ENCODE results near the gene CD151. TPM values are rescaled to one million over a fixed set of nuclear protein-coding genes. Genes with fewer than 3 reads are reported as not detected.

Gene CD151
- total and polyA plus RNA-seq, 2 experiments from 2014 or later: 62.9 to 109 TPM

DNA sequence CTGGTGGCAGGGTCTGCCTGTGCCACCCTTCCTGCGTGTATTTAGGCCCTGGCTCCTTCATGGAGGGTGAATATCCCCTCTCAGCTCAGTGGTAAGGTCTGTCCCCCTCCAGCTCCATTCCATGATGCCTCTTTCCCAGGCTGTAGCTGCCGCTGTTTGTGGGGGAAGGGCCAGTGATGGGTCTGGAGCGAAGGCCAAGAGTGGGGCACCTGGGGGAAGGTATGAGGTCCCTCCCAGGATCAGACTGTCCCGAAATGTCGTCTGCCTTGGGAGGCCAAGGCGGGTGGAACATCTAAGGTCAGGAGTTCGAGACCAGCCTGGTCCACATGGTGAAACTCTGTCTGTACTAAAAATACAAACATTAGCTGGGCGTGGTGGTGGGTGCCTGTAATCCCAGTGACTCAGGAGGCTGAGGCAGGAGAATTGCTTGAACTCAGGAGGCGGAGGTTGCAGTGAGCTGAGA, 1.1 kb downstream of the CD151 start:
- H3F3A ChIP-seq (replicated peaks; ENCODE audit: low read depth): peaks cover 24% of the 10 kb centered on the region; the same call in 1 of the 2 replicates

More for the DNA sequence above, 1.1 kb downstream of the CD151 start:
- Mint-ChIP-seq H3K27me3 (ENCODE audit: insufficient read depth, low read depth, poor library complexity) (peaks cover 44% of the 10 kb centered on the region), H3K36me3 (ENCODE audit: low read depth) (peaks cover 13% of the 10 kb centered on the region; the same call in 2 of the 3 replicates), H3K4me3 (peak overlapping the region; percentile 73), H3K4me1 (peaks cover 33% of the 10 kb centered on the region), H3K27ac (no peak overlapping the region), H3K9me3 (no peaks in the 10 kb centered on the region)
- peak; percentile 62 for DNase-seq (ENCODE audit: low spot score)
- Histone ChIP-seq H3K36me3 (ENCODE audit: insufficient read depth) (no peaks in the 10 kb centered on the region), H3K9me2 (ENCODE audit: insufficient read depth) (no peaks in the 10 kb centered on the region), H3K27ac (ENCODE audit: low read depth) (no peak overlapping the region), H3K4me2 (peak overlapping the region; percentile 93), H2AFZ (no peak overlapping the region), H3K4me3 (peak overlapping the region; percentile 89), H3K4me1 (ENCODE audit: insufficient read depth) (peaks cover 22% of the 10 kb centered on the region), H4K20me1 (replicated peaks; ENCODE audit: insufficient read depth) (peaks cover 14% of the 10 kb centered on the region; the same call in 1 of the 2 replicates), H3K27me3 (ENCODE audit: insufficient read depth) (peaks cover 27% of the 10 kb centered on the region), H3K79me2 (replicated peaks; ENCODE audit: insufficient read depth) (0 out of 2 replicates have a peak, but pooled peaks cover 5% of the 10 kb centered on the region)
- TF ChIP-seq ZNF114 (CRISPR knock-in tag; IDR thresholded peaks at IDR 0.05) (no peak), CREB1 (CRISPR knock-in tag; IDR thresholded peaks at IDR 0.05; ENCODE audit: low read depth) (no peak), ZNF331 (CRISPR knock-in tag; IDR thresholded peaks at IDR 0.05; ENCODE audit: low read depth) (no peak), STAT1 (IDR thresholded peaks at IDR 0.05; ENCODE audit: unreplicated experiment) (no peak), EZH2phosphoT487 (IDR thresholded peaks at IDR 0.05; ENCODE audit: unreplicated experiment) (no peak), JUNB (IDR thresholded peaks at IDR 0.05; ENCODE audit: unreplicated experiment) (no peak), CTCF (conservative IDR thresholded peaks at IDR 0.05; ENCODE audit: low read depth in 2 of 2) (no peak), EZH2 (IDR thresholded peaks at IDR 0.05; ENCODE audit: low read depth, unreplicated experiment) (no peak), POLR2AphosphoS5 (IDR thresholded peaks at IDR 0.05; ENCODE audit: low read depth) (no peak; the same call in 1 of the 2 replicates)
- TF ChIP-seq, protein P1, sequence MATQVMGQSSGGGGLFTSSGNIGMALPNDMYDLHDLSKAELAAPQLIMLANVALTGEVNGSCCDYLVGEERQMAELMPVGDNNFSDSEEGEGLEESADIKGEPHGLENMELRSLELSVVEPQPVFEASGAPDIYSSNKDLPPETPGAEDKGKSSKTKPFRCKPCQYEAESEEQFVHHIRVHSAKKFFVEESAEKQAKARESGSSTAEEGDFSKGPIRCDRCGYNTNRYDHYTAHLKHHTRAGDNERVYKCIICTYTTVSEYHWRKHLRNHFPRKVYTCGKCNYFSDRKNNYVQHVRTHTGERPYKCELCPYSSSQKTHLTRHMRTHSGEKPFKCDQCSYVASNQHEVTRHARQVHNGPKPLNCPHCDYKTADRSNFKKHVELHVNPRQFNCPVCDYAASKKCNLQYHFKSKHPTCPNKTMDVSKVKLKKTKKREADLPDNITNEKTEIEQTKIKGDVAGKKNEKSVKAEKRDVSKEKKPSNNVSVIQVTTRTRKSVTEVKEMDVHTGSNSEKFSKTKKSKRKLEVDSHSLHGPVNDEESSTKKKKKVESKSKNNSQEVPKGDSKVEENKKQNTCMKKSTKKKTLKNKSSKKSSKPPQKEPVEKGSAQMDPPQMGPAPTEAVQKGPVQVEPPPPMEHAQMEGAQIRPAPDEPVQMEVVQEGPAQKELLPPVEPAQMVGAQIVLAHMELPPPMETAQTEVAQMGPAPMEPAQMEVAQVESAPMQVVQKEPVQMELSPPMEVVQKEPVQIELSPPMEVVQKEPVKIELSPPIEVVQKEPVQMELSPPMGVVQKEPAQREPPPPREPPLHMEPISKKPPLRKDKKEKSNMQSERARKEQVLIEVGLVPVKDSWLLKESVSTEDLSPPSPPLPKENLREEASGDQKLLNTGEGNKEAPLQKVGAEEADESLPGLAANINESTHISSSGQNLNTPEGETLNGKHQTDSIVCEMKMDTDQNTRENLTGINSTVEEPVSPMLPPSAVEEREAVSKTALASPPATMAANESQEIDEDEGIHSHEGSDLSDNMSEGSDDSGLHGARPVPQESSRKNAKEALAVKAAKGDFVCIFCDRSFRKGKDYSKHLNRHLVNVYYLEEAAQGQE (IDR thresholded peaks at IDR 0.05; ENCODE audit: unreplicated experiment): no peak
- TF ChIP-seq, protein P2, sequence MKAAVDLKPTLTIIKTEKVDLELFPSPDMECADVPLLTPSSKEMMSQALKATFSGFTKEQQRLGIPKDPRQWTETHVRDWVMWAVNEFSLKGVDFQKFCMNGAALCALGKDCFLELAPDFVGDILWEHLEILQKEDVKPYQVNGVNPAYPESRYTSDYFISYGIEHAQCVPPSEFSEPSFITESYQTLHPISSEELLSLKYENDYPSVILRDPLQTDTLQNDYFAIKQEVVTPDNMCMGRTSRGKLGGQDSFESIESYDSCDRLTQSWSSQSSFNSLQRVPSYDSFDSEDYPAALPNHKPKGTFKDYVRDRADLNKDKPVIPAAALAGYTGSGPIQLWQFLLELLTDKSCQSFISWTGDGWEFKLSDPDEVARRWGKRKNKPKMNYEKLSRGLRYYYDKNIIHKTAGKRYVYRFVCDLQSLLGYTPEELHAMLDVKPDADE (IDR thresholded peaks at IDR 0.05): no peak
- TF ChIP-seq, protein P3, sequence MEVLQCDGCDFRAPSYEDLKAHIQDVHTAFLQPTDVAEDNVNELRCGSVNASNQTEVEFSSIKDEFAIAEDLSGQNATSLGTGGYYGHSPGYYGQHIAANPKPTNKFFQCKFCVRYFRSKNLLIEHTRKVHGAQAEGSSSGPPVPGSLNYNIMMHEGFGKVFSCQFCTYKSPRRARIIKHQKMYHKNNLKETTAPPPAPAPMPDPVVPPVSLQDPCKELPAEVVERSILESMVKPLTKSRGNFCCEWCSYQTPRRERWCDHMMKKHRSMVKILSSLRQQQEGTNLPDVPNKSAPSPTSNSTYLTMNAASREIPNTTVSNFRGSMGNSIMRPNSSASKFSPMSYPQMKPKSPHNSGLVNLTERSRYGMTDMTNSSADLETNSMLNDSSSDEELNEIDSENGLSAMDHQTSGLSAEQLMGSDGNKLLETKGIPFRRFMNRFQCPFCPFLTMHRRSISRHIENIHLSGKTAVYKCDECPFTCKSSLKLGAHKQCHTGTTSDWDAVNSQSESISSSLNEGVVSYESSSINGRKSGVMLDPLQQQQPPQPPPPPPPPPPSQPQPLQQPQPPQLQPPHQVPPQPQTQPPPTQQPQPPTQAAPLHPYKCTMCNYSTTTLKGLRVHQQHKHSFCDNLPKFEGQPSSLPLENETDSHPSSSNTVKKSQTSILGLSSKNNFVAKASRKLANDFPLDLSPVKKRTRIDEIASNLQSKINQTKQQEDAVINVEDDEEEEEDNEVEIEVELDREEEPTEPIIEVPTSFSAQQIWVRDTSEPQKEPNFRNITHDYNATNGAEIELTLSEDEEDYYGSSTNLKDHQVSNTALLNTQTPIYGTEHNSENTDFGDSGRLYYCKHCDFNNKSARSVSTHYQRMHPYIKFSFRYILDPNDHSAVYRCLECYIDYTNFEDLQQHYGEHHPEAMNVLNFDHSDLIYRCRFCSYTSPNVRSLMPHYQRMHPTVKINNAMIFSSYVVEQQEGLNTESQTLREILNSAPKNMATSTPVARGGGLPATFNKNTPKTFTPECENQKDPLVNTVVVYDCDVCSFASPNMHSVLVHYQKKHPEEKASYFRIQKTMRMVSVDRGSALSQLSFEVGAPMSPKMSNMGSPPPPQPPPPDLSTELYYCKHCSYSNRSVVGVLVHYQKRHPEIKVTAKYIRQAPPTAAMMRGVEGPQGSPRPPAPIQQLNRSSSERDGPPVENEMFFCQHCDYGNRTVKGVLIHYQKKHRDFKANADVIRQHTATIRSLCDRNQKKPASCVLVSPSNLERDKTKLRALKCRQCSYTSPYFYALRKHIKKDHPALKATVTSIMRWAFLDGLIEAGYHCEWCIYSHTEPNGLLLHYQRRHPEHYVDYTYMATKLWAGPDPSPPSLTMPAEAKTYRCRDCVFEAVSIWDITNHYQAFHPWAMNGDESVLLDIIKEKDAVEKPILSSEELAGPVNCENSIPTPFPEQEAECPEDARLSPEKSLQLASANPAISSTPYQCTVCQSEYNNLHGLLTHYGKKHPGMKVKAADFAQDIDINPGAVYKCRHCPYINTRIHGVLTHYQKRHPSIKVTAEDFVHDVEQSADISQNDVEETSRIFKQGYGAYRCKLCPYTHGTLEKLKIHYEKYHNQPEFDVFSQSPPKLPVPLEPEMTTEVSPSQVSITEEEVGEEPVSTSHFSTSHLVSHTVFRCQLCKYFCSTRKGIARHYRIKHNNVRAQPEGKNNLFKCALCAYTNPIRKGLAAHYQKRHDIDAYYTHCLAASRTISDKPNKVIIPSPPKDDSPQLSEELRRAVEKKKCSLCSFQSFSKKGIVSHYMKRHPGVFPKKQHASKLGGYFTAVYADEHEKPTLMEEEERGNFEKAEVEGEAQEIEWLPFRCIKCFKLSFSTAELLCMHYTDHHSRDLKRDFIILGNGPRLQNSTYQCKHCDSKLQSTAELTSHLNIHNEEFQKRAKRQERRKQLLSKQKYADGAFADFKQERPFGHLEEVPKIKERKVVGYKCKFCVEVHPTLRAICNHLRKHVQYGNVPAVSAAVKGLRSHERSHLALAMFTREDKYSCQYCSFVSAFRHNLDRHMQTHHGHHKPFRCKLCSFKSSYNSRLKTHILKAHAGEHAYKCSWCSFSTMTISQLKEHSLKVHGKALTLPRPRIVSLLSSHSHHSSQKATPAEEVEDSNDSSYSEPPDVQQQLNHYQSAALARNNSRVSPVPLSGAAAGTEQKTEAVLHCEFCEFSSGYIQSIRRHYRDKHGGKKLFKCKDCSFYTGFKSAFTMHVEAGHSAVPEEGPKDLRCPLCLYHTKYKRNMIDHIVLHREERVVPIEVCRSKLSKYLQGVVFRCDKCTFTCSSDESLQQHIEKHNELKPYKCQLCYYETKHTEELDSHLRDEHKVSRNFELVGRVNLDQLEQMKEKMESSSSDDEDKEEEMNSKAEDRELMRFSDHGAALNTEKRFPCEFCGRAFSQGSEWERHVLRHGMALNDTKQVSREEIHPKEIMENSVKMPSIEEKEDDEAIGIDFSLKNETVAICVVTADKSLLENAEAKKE (CRISPR knock-in tag; IDR thresholded peaks at IDR 0.05): no peak
- ATAC-seq: no peak
